GM19099 (cell line): Measurements from ENCODE around the gene CDH13.

Experiments used
- POLR2A ChIP-seq: IDR thresholded peaks from 3 replicates; pipeline ENCODE4 v1.6.1; 2011; ENCODE audit warnings: low read depth; ENCODE audit not compliant: insufficient read length; ENCODE audit errors: extremely low read depth

Gene CDH13

DNA sequence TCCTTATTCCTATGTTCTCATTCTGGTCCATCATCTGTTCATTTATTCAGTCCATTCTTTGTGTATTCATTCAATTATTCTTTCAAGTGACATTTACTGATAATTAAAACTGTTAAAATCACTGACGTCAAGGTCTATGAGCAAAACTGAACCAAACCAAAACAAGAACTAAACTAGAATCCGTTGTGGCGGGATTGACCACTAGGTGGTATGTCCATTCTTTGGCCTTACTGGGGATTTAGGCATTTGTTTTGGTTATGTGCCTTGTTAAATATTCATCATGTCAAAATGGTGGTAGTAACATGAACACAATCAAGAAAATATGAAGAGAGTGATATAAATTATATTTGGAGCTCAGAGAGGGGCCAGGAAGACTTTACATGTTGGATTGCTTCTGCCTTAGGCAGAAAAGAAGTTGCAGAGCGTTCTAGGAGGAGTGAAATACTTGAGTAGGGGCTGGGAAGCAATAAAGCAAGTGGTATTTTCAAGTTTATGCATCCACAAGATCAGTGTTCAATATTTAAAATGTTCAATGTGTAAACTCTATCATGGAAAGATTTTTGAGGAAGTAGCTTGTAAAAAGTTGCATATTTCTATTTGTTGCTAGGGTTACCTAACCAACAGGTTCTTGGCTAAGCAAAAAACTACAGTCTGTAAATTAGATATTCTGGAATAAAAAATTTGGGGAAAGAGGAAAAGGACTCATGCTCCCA is 129.0 kb downstream of the CDH13 start:
- no peak for TF ChIP-seq POLR2A

- TF ChIP-seq POLR2A, result no peak
These were observed 129.5 kb downstream of the CDH13 start for GRCh38 chr16:82756283-82756599.

DNA sequence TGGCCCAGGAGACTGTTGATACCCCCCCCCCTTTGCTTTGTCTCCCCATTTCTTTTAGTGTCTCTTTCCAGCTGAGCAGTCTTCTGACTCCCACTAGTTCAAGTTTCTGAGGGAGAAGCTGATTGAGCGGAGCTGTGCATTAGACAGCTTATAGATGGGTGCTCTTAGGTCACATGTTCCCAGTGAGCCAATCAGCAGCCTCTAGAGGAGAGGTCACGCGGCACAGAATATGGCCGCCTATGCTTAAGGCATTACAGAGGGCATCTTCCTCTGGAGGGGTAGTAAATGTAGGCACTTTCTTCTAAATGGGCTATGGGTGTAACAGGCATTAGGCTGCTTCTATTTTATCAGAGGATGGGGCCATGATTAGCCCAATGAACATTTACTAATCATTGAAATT is 131.6 kb downstream of the CDH13 start:
- no peak for TF ChIP-seq POLR2A

DNA sequence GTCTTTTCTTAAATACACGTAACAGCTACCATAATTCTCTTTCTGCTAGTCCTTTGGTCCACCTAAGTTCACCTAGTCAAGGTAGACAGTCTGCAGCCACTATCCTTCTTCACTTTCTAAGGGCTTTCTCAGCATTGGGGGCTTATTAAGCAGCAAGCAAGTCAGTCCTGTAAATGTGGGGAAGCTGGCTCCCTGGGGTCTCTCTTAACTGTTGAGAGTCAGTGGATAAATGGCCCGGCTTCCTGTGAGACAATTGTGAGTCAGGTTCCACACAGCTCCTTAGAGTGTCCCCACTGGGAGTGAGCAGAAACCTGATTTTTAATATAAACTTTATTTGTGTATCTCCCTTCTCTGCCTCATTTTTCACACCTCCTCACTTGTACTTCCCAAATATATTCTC is 132.1 kb downstream of the CDH13 start:
- TF ChIP-seq POLR2A, result no peak

DNA sequence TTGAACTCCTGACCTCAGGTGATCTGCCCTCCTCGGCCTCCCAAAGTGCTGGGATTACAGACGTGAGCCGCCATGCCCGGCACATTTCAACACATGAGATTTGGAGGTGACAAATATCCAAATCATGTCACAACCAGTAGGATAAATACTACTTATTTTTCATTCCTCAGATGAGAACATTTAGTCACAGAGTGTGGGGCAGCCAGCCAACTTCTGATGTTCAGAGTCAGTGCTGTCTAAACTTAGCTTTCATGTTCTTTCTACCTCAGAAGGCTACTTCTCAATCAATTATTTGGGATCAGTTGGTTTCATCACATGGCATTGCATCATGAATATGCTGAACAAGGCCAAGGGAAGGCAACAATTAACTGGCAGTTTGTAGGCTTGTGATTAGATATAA is 134.5 kb downstream of the CDH13 start:
- no peak for TF ChIP-seq POLR2A

GRCh38 chr16:82761858-82762257 is 135.1 kb downstream of the CDH13 start:
- TF ChIP-seq POLR2A, result no peak

DNA sequence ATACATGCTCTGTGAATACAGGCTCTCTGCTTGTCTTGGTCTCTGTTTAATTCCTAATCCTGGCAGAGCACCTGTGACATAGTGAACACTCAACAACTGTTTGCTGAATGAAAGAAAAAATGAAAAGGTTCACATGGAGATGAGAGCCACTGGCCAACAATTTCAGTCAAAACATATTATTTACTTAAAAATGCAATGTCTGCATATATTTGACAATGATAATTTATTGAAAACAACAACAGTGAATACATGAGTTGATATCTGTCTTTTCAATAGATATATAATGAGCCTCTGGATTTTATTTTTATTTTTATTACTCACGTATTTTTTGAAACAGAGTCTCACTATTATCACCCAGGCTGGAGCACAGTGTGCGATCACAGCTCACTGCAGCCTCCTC is 136.6 kb downstream of the CDH13 start:
- TF ChIP-seq POLR2A, result no peak

DNA sequence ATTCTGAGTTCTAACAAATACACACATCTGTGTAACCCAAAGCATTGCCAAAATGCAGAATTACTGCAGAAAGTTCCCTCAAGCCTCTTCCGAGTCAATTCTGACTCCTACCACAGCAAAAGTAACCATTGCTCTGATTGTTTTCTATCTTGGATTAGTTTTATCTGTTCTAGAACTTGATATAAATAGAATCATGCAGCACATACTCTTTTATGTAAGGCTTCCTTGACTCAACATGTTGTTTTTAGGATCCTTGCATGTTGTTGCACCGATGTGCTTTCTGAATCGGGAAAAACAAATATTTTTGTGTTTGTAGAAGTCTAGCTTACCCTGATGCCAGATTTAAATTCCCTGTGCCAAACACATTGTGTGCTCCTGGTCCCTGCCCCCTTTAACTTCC is 140.4 kb downstream of the CDH13 start:
- no peak for TF ChIP-seq POLR2A

DNA sequence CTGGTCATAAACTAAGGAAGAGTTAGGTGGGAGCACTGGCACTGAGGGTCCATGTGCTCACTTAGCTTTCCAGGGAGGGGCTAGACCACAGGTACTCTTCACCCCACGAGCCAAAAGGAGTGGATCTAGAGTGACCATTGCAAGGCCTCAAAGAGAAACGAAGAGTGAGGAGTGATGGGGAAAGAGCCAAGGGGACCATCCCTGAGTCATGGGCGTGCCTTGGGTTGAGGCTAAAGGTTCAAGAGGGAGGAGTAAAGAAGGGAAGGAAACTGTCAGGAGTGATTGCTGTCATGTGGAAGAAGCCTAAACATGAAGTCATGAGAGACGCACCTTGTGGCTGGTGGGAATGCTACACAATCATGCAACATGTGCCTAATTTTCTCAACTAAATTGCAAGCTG is 141.0 kb downstream of the CDH13 start:
- no peak for TF ChIP-seq POLR2A

DNA sequence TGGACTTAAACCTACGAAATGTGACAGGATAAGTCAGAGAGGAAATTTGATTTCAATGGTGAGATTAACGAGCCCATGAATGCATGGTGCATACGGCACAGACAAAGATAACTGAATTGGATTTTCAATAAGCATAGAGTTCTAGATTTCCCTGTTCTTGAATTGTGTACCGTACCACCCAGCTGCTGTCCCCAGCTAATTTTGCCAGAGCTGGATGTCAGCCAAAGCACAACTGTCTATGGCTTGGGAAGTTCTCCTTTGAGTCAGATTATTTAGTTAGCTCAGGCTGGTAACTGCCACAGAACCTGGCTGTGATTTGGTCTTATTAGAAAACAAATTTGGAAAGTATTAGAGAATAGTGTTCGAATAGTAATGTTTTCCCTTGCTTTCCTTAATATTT is 143.1 kb downstream of the CDH13 start:
- TF ChIP-seq POLR2A, result no peak

- TF ChIP-seq POLR2A, result no peak
These were observed 145.4 kb downstream of the CDH13 start for GRCh38 chr16:82772215-82772614.

DNA sequence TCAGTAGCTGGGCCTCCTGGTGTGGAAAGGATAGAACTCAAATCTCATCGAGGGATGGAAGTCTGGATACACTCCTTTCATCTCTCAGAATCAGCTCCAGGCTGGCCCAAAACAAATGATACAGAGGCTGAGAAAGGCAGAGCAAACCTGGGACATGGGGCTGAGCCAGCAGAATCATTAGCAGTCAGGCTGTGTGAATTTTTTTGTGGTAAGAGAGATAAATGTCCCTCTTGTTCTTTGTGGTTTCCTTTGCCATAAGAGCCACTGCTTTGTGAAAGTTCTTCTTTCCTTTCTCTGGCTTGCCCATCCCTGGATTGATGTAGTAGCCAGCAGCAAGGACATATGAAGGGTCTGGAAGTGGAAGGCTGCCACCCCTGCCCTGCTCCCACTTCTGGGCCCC is 146.2 kb downstream of the CDH13 start:
- TF ChIP-seq POLR2A, result no peak

GRCh38 chr16:82776470-82777146 is 149.8 kb downstream of the CDH13 start:
- TF ChIP-seq POLR2A, result no peak

DNA sequence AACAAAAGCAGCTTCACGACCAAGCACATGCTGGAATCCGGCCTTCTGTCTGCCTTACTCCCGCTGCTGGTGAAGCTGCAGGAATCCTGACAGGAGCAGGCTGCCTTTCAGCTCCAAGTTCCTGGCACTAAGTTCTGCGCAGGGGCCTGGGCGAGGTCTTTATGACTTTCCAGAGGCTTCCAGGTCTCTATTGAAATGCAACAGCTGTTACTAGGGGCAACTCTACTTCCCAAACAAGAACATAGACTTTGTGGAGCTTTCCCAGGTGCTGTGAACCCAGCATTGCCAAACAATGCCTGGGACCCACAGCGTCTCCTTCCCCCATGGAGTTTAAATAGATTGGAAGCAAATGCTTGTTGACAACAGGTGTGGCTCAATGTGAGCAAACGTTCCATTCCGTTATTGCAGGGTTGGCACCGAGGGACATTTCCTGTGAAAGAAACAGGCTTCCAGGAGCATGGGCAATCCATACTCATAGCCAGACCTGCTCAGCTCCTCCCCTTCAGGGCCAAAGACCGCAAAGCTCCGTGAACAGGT is 156.0 kb downstream of the CDH13 start:
- TF ChIP-seq POLR2A, result no peak

DNA sequence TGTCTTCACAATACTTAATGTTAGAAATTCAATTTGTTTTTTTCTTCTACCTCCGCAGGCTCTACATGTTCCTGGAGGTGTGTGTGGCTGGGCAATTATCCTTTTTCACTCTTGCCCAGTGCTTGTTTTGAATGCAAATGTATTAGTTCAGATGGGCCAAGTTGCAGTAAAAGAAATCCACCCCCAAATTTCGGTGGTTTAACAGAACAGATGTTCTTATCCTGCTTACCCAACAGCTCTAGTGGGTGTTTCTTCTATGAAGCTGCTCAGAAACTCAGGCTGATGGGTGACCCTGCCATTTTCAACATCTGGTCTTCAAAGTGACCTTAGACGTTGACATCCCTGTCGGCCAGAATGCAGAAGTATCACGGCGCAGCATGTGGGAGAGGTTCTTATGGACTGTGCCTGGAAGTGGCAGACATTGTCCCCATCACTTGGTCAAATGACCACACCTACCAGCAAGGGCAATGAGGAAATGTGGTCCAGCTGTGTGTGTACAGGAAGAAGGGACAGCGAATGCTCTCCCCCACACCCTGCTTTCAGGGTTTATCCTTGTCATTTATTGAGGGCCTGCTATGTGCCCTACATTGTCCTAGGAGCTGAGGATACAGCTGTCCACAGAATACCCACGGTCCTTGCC is 157.3 kb downstream of the CDH13 start:
- no peak for TF ChIP-seq POLR2A

DNA sequence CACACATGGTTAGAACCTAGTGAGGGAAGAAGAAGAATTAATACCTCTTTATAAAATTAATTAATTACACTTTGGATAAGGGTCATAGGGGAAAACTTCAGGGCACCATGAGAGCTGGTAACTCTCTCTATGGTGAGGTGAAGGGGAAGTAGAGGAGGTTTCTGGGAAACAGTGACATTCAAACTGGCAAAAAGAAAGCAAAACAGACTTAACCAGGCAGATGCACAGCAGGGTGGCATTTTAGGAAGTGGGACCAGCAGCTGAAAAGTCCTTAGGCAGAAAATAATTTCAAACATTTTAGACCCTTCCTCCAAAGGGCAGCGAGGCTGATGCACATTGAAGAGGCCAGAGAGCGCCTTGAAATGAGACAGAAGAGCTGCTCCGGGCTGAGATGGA is 157.8 kb downstream of the CDH13 start:
- no peak for TF ChIP-seq POLR2A
